Adrenal gland (tissue), 5 donors: Measurements from ENCODE around the gene LRRC1.

ENCODE experiments used
- POLR2A ChIP-seq, 2 donors: fragments of 450-650 bp; IDR thresholded peaks; one replicate each; pipeline ENCODE4 v1.6.1; 2017; ENCODE audit warnings: antibody characterized with exemption in 2 of 2, mild to moderate bottlenecking in 2 of 2, moderate library complexity in 1 of 2
- TF ChIP-seq, protein P1 (sequence below), 6 experiments: fragments of 450-650 bp in 4 of 6; fragments of 200-600 bp in 2 of 6; sonication (generic) in 1 of 6; IDR thresholded peaks; 1 replicate in 5 of 6; 2 replicates in 1 of 6; pipeline versions ENCODE4 v1.5.1 to v1.8.0; 2016 to 2021; ENCODE audit warnings: antibody characterized with exemption in 6 of 6, mild to moderate bottlenecking in 2 of 6, moderate library complexity in 1 of 6
- donor health status: DM: no; HTN: no; CAD: no.

DNA sequence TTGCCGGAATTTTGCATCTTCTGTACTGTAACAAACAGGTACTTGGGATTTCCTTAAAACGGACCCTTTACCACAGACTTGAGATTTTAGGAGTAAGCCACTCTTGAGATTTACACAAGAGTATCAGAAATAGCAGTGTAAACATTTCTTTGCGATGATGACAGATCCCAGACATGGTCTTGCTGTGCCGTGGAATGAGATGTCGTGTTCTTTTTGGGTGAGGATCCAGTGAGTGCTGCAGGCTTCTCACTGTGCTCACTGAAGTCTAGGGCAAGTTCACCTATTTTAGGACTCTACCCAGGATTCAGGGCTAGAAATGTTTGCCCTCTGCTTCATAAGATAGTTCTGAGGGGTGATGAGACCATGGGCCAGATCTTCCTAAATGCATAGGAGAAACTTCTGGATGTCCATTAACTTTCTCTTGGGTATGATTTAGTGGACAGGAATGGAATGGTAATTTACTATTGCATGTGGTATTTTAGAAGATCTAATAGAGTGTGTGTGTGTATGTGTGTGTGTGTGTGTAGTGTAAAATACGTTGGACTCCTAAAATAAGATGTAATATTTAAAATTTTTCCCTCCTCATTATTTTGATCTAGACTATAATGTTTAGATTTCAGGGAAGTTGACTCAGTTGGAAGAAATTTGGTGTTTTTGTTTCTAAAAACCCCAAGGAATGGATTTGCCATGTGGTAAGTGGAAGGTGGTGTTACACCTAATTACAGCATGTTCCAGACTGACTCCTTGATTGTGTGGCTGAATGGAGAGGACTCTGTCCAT is 8.5 kb downstream of the LRRC1 start:
- TF ChIP-seq, protein P1, sequence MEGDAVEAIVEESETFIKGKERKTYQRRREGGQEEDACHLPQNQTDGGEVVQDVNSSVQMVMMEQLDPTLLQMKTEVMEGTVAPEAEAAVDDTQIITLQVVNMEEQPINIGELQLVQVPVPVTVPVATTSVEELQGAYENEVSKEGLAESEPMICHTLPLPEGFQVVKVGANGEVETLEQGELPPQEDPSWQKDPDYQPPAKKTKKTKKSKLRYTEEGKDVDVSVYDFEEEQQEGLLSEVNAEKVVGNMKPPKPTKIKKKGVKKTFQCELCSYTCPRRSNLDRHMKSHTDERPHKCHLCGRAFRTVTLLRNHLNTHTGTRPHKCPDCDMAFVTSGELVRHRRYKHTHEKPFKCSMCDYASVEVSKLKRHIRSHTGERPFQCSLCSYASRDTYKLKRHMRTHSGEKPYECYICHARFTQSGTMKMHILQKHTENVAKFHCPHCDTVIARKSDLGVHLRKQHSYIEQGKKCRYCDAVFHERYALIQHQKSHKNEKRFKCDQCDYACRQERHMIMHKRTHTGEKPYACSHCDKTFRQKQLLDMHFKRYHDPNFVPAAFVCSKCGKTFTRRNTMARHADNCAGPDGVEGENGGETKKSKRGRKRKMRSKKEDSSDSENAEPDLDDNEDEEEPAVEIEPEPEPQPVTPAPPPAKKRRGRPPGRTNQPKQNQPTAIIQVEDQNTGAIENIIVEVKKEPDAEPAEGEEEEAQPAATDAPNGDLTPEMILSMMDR (IDR thresholded peaks at IDR 0.05), result no peak
- TF ChIP-seq POLR2A (IDR thresholded peaks at IDR 0.05), result no peak
